ENCODE measurements around the gene ARPC1B.

Gene ARPC1B

GRCh38 chr7:99374111-99375064, at the start of gene ARPC1B:
ARPC1B (plus strand) TSS chr7:99374730; CDS start chr7:99385715, 10,985 bp downstream.
- TF ChIP-seq EZH2 (IDR thresholded peaks at IDR 0.05; ENCODE audit: borderline replicate concordance, low read length) (no peak), CTCF (IDR thresholded peaks at IDR 0.05; ENCODE audit: low read length) (no peak)
- Histone ChIP-seq H3K79me2 (ENCODE audit: insufficient read depth, low read length) (peaks cover 5% of the 10 kb centered on the region; the same call in 1 of the 2 replicates), H3K27ac (ENCODE audit: low read depth, low read length, poor library complexity, severe bottlenecking) (peak within 1 kb of the TSS; percentile 41), H3K4me3 (ENCODE audit: low read depth, low read length, poor library complexity, severe bottlenecking) (peak within 1 kb of the TSS; percentile 79), H3K36me3 (ENCODE audit: insufficient read depth, low read length) (peaks cover 26% of the 10 kb centered on the region), H4K20me1 (ENCODE audit: insufficient read depth, low read length) (no peaks in the 10 kb centered on the region), H2AFZ (ENCODE audit: low read length) (peak within 1 kb of the TSS; percentile 36; the same call in 1 of the 2 replicates), H3F3A (ENCODE audit: insufficient read depth, low read length) (peaks cover 6% of the 10 kb centered on the region; the same call in 1 of the 2 replicates), H3K9me3 (ENCODE audit: low read length) (no peaks in the 10 kb centered on the region), H3K4me2 (ENCODE audit: low read length) (peak within 1 kb of the TSS; percentile 81), H3K9me2 (ENCODE audit: low read depth, low read length) (no peaks in the 10 kb centered on the region), H3K4me1 (ENCODE audit: insufficient read depth, low read length, severe bottlenecking) (peaks cover 25% of the 10 kb centered on the region), H3K27me3 (ENCODE audit: insufficient read depth, low read length) (no peaks in the 10 kb centered on the region), H3K9ac (ENCODE audit: low read length) (peak within 1 kb of the TSS; percentile 76)

GRCh38 chr7:99325001-99325493, 49.5 kb upstream of the ARPC1B start:
- H4K20me1 ChIP-seq (ENCODE audit: insufficient read depth, low read length): no peaks in the 10 kb centered on the region
- H3K4me1 ChIP-seq (ENCODE audit: insufficient read depth, low read length, severe bottlenecking): peaks cover 42% of the 10 kb centered on the region
- peak overlapping the region; percentile 95 for H3K4me2 ChIP-seq (ENCODE audit: low read length)
- H3K27me3 ChIP-seq (ENCODE audit: insufficient read depth, low read length): no peaks in the 10 kb centered on the region
- no peaks in the 10 kb centered on the region for H3K9me3 ChIP-seq (ENCODE audit: low read length)
- no peak for TF ChIP-seq CTCF (IDR thresholded peaks at IDR 0.05; ENCODE audit: low read length)
- no peak for TF ChIP-seq EZH2 (IDR thresholded peaks at IDR 0.05; ENCODE audit: borderline replicate concordance, low read length)
- H3K79me2 ChIP-seq (ENCODE audit: insufficient read depth, low read length): peaks cover 39% of the 10 kb centered on the region
- H2AFZ ChIP-seq (ENCODE audit: low read length): no peak overlapping the region
- no peaks in the 10 kb centered on the region for H3F3A ChIP-seq (ENCODE audit: insufficient read depth, low read length)
- H3K27ac ChIP-seq (ENCODE audit: low read depth, low read length, poor library complexity, severe bottlenecking): no peak overlapping the region
- H3K4me3 ChIP-seq (ENCODE audit: low read depth, low read length, poor library complexity, severe bottlenecking): peak overlapping the region; percentile 83
- H3K36me3 ChIP-seq (ENCODE audit: insufficient read depth, low read length): peaks cover 6% of the 10 kb centered on the region; the same call in 1 of the 2 replicates
- peak overlapping the region; percentile 97 for H3K9ac ChIP-seq (ENCODE audit: low read length)
- H3K9me2 ChIP-seq (ENCODE audit: low read depth, low read length): no peaks in the 10 kb centered on the region

DNA sequence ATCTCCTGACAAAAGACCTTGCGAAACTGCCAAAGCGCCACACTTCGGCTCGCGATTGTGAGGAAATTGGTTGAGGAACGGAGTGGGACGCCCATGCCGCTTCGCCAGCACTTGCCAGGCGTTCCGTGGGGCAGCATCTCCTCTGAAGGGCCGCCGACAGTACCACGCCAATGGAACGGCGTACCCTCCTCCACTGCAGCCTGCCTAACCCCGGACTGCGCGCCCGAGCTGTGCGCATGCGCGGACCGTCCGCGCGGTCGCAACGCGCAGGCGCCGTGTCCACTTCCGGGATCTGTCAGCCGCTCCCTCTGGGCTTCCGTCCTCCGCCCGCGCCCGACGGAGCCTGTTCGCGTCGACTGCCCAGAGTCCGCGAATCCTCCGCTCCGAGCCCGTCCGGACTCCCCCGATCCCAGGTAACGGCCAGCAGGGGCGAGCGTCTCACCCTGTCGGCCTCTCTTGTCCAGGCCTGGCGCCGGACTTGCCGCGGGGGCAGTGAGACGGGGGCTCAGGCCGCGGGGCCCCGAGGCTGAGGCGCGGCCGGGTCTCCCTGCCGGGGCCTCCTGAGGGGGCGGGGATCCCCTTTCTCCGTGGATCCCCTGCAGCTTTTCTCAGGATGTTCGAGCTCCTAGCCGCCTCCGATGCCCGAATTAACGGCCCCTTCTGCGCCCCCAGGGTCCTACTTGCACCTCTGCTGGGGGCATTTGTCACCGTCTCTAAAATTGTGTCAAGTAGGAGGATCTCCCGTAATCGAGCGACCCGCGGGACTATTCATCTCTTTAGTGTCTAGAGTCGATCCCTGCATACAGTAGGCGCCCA, 48.7 kb upstream of the ARPC1B start, which contains the start of gene ARPC1A:
ARPC1A (plus strand) TSS at position 307 of the 816 bp plus-strand sequence. CDS start 7,456 bp downstream, outside the sequence.
- no peak within 1 kb of the TSS for H2AFZ ChIP-seq (ENCODE audit: low read length)
- no peaks in the 10 kb centered on the region for H3K27me3 ChIP-seq (ENCODE audit: insufficient read depth, low read length)
- H3F3A ChIP-seq (ENCODE audit: insufficient read depth, low read length): no peaks in the 10 kb centered on the region
- peak within 1 kb of the TSS; percentile 0 for H3K27ac ChIP-seq (ENCODE audit: low read depth, low read length, poor library complexity, severe bottlenecking)
- peaks cover 9% of the 10 kb centered on the region; the same call in 1 of the 2 replicates for H3K36me3 ChIP-seq (ENCODE audit: insufficient read depth, low read length)
- H3K79me2 ChIP-seq (ENCODE audit: insufficient read depth, low read length): peaks cover 47% of the 10 kb centered on the region
- H3K9me3 ChIP-seq (ENCODE audit: low read length): no peaks in the 10 kb centered on the region
- H3K4me3 ChIP-seq (ENCODE audit: low read depth, low read length, poor library complexity, severe bottlenecking): peak within 1 kb of the TSS; percentile 83
- no peaks in the 10 kb centered on the region for H4K20me1 ChIP-seq (ENCODE audit: insufficient read depth, low read length)
- H3K9ac ChIP-seq (ENCODE audit: low read length): peak within 1 kb of the TSS; percentile 97
- peaks cover 45% of the 10 kb centered on the region for H3K4me1 ChIP-seq (ENCODE audit: insufficient read depth, low read length, severe bottlenecking)
- TF ChIP-seq EZH2 (IDR thresholded peaks at IDR 0.05; ENCODE audit: borderline replicate concordance, low read length): no peak
- TF ChIP-seq CTCF (IDR thresholded peaks at IDR 0.05; ENCODE audit: low read length): no peak
- H3K9me2 ChIP-seq (ENCODE audit: low read depth, low read length): no peaks in the 10 kb centered on the region
- peak within 1 kb of the TSS; percentile 95 for H3K4me2 ChIP-seq (ENCODE audit: low read length)

All from OCI-LY1 (cell line).